Measurements from ENCODE around the gene CYP2W1. TPM values are rescaled to one million over a fixed set of nuclear protein-coding genes. Genes with fewer than 3 reads are reported as not detected.

The CYP2W1 gene
- total RNA-seq, 2 experiments from 2014 or later = not detected

DNA sequence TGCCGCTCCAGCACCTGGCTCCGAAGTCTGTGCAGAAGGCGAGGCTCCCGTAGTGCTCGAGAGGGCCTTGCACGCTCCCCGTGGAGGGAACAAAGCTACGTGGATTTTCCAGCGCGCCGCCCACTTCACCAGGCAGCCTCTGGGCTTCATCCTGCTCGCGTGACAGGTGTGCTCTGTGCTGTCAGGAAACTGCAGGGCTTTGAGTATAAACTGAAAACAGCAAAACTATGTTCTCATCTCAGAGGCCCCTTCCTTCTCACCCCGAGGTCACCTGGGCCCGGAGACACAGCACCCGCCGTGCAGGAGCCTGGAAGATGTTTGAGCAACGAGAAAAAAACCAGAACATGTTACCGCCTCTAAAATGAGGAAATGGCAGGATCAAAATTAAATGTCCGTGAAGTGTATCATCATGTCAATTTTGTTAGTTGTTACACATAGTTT lies 43.8 kb downstream of the CYP2W1 start:
- TF ChIP-seq, protein P1, sequence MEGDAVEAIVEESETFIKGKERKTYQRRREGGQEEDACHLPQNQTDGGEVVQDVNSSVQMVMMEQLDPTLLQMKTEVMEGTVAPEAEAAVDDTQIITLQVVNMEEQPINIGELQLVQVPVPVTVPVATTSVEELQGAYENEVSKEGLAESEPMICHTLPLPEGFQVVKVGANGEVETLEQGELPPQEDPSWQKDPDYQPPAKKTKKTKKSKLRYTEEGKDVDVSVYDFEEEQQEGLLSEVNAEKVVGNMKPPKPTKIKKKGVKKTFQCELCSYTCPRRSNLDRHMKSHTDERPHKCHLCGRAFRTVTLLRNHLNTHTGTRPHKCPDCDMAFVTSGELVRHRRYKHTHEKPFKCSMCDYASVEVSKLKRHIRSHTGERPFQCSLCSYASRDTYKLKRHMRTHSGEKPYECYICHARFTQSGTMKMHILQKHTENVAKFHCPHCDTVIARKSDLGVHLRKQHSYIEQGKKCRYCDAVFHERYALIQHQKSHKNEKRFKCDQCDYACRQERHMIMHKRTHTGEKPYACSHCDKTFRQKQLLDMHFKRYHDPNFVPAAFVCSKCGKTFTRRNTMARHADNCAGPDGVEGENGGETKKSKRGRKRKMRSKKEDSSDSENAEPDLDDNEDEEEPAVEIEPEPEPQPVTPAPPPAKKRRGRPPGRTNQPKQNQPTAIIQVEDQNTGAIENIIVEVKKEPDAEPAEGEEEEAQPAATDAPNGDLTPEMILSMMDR (IDR thresholded peaks at IDR 0.05) = no peak
- no peaks in the 10 kb centered on the region for H3K36me3 ChIP-seq (ENCODE audit: insufficient read depth, low read length)
- no peak overlapping the region for H3K4me3 ChIP-seq (ENCODE audit: low read length)
- peaks cover 44% of the 10 kb centered on the region for H3K4me1 Mint-ChIP-seq (ENCODE audit: low read depth)
- peaks cover 33% of the 10 kb centered on the region for H3K36me3 Mint-ChIP-seq (ENCODE audit: low read depth)
- peak overlapping the region; percentile 61 for H3K27ac Mint-ChIP-seq
- CTCF ChIA-PET = interaction anchor here (0.9 to 1.5 kb wide), 2 partner anchors 18 to 34 kb away, joined by 3 to 6 read pairs; partner anchors contain the start of gene GPR146
- H3K27me3 Mint-ChIP-seq = no peaks in the 10 kb centered on the region
- intact Hi-C loops (cut with DNase I, micrococcal nuclease) = no loop called here
- ATAC-seq (ENCODE audit: poor library complexity) = no peak
- H3K27ac ChIP-seq (ENCODE audit: low read depth in 1 of 2, low read length in 2 of 2) = no peak overlapping the region
- peaks cover 47% of the 10 kb centered on the region for H3K4me1 ChIP-seq (ENCODE audit: insufficient read depth, low read length)
- no peaks in the 10 kb centered on the region for H3K9me3 Mint-ChIP-seq
- POLR2A ChIA-PET = interaction anchor here (1.0 to 1.4 kb wide), 2 partner anchors 18 to 39 kb away, joined by 4 read pairs; partner anchors contain the start of gene GPR146
- H3K27me3 ChIP-seq (ENCODE audit: control insufficient read depth in 1 of 2, insufficient read depth in 2 of 2, low read length in 2 of 2) = no peaks in the 10 kb centered on the region
- peaks cover under 1 to 20% of the 10 kb centered on the region in 2 experiments for H3K9me3 ChIP-seq (ENCODE audit: control insufficient read depth in 1 of 2, insufficient read depth in 1 of 2, low read length in 2 of 2)
- DNase-seq = no peak
- H3K4me3 Mint-ChIP-seq = peak overlapping the region; percentile 80

DNA sequence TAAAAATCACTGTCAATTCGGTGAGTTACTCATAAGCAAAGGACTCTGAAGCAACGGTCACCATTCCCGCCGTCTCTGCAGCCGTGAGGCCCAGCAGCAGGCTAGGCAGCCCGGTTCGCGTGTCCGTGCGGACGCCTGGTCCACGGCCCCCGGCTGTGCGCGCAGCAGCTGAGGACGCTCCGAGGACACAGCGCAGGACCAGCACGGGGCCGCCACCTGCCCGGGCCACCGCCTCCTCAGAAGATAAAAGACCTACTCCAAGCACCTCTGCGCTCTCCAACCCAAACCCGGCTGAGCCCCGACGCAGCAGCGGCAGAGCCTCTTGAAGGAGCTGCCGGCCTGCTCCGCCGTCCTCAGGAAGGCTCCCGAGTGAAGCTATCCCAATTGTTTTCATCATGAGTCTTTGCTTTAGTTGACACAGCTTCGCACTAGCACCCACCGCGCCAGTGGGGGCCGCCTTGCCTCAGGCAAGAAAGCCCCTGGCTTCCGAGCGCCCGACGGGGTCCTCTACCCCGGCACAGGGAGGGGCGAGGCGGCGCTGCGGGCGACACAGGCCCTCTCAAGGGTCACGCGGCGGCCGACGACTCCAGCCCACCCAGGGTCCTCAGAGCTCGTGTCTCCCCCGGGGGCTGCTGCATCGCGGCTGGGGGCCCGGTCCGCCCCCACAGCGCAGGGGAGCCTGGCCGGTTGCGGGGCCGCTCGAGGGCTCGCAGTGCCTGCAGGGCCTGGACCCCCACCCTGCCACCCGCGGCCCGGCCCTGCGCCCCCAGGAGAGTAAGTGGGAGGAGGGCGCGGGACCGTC lies 44.5 kb downstream of the CYP2W1 start:
- Mint-ChIP-seq H3K4me1 (ENCODE audit: low read depth) (peaks cover 44% of the 10 kb centered on the region), H3K27me3 (no peaks in the 10 kb centered on the region), H3K36me3 (ENCODE audit: low read depth) (peaks cover 29% of the 10 kb centered on the region), H3K4me3 (peak overlapping the region; percentile 80), H3K27ac (peak overlapping the region; percentile 61), H3K9me3 (no peaks in the 10 kb centered on the region)
- Histone ChIP-seq H3K27me3 (ENCODE audit: control insufficient read depth in 1 of 2, insufficient read depth in 2 of 2, low read length in 2 of 2) (no peaks in the 10 kb centered on the region), H3K27ac (ENCODE audit: low read depth in 1 of 2, low read length in 2 of 2) (peak overlapping the region in 1 of 2 donors; percentile 13), H3K4me1 (ENCODE audit: insufficient read depth, low read length) (peaks cover 52% of the 10 kb centered on the region), H3K9me3 (ENCODE audit: control insufficient read depth in 1 of 2, insufficient read depth in 1 of 2, low read length in 2 of 2) (peaks cover 0 to 13% of the 10 kb centered on the region in 2 experiments), H3K4me3 (ENCODE audit: low read length) (peak overlapping the region; percentile 42), H3K36me3 (ENCODE audit: insufficient read depth, low read length) (no peaks in the 10 kb centered on the region)
- ATAC-seq (ENCODE audit: poor library complexity) (no peak), DNase-seq (no peak)
- ChIA-PET POLR2A (interaction anchor here (0.8 to 1.4 kb wide), 3 partner anchors 17 to 52 kb away, joined by 3 to 4 read pairs (median 4); partner anchors contain the start of gene GPR146), CTCF (interaction anchor here (0.7 to 0.9 kb wide), 2 partner anchors 34 to 38 kb away, joined by 3 read pairs; no protein-coding TSS in a partner anchor)
- TF ChIP-seq, protein P1 (IDR thresholded peaks at IDR 0.05) = no peak
- intact Hi-C loops (cut with DNase I, micrococcal nuclease) = no loop called here

DNA sequence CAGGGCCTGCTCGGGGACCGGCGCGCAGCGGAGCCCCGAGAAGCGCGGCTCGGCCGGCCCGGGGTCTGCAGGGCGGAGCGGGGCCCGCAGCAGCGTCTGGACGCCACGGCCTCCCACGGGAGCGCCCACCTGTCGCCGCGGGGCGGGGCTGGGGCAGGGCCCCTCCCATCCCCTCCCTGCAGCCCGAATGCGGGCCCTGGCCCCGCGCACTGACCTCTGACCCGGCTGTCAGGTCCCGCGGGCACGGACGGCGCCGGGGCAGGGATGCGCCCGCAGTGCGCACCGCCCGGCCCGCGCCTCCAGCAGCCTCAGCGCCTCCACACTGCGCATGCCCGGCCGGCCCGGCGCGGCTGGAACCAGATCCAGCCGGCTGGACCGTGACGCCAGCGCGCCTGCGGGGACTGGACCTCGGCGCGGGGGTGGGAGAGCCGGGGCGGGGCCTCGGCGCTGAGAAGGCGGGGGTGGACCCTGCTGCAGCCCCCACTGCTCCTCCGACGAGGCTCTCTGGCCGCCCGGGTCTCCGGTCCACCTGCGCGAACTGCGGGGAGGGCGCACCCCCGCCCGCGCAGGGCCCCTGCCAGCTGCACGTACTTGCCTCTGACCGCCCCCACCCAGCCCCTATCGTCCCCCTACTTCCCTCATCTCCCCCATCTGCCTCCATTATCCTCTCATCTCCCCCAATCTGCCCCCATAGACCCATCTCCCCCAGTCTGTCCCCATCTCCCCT lies 45.2 kb downstream of the CYP2W1 start:
- TF ChIP-seq, protein P1 (IDR thresholded peaks at IDR 0.05) = no peak
- peaks cover 0 to 10% of the 10 kb centered on the region in 2 experiments for H3K9me3 ChIP-seq (ENCODE audit: control insufficient read depth in 1 of 2, insufficient read depth in 1 of 2, low read length in 2 of 2)
- peaks cover 59% of the 10 kb centered on the region for H3K4me1 ChIP-seq (ENCODE audit: insufficient read depth, low read length)
- DNase-seq (peak; percentile 58 to 91 (median 74)), ATAC-seq (ENCODE audit: poor library complexity) (peak; percentile 71)
- H3K36me3 ChIP-seq (ENCODE audit: insufficient read depth, low read length) = no peaks in the 10 kb centered on the region
- peak overlapping the region; percentile 93 for H3K4me3 Mint-ChIP-seq
- no peaks in the 10 kb centered on the region for H3K27me3 ChIP-seq (ENCODE audit: control insufficient read depth in 1 of 2, insufficient read depth in 2 of 2, low read length in 2 of 2)
- CTCF ChIA-PET = interaction anchor here (0.5 to 1.2 kb wide), 4 partner anchors 16 to 38 kb away, joined by 3 to 4 read pairs (median 3); partner anchors contain the start of gene GPR146
- H3K4me3 ChIP-seq (ENCODE audit: low read length) = peak overlapping the region; percentile 42
- H3K27me3 Mint-ChIP-seq = no peaks in the 10 kb centered on the region
- POLR2A ChIA-PET = interaction anchor here (0.8 to 1.4 kb wide), 3 partner anchors 16 to 53 kb away, joined by 3 to 4 read pairs (median 3); partner anchors contain the start of gene GPR146
- peak overlapping the region in 1 of 2 donors; percentile 23 for H3K27ac ChIP-seq (ENCODE audit: low read depth in 1 of 2, low read length in 2 of 2)
- peaks cover 26% of the 10 kb centered on the region for H3K36me3 Mint-ChIP-seq (ENCODE audit: low read depth)
- peaks cover 49% of the 10 kb centered on the region for H3K4me1 Mint-ChIP-seq (ENCODE audit: low read depth)
- no peaks in the 10 kb centered on the region for H3K9me3 Mint-ChIP-seq
- intact Hi-C loops (cut with DNase I, micrococcal nuclease) = no loop called here
- peak overlapping the region; percentile 84 for H3K27ac Mint-ChIP-seq

Data from CD4-positive, alpha-beta T cell (primary cell).